ENCODE data around the gene MYL2. TPM values are rescaled to one million over a fixed set of nuclear protein-coding genes. Genes with fewer than 3 reads are reported as not detected.

The MYL2 gene
- polyA plus RNA-seq, 2 of the 4 experiments (the other 2 are of a cell fraction), result 0.13 TPM; not detected in 1

DNA sequence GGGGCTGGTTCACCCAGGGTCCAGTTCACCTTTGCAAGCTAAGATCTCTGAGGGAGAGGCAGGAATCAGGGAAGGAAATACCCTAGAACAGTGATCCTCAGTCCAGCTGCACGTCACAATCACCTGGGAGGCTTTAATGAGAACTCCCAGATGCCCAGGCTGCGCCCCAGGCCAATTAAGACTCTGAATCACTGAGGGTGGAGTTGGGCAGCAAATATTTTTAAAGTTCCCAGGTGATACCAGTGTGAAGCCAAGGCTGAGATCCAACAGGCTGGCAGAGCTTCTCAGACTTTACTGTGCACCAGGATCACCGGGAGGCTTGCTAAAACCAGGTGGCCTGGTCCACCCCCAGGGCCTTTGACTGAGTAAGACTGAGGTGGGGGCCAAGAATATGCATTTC is 23.8 kb downstream of the MYL2 start:
- ATAC-seq, result no peak
- Histone ChIP-seq H3K9me3 (no peaks in the 10 kb centered on the region), H3K4me1 (peaks cover 9% of the 10 kb centered on the region), H3K4me2 (no peak overlapping the region), H3K27ac (no peak overlapping the region; a peak in 1 of 6 replicates), H3K4me3 (no peak overlapping the region)
- TF ChIP-seq HEYL (CRISPR knock-in tag; IDR thresholded peaks at IDR 0.05), result no peak
- no peak for TF ChIP-seq CHD4 (IDR thresholded peaks at IDR 0.05; ENCODE audit: borderline replicate concordance)
- TF ChIP-seq JUNB (IDR thresholded peaks at IDR 0.05), result no peak
- no peak for TF ChIP-seq ZNF302 (CRISPR knock-in tag; IDR thresholded peaks at IDR 0.05)
- TF ChIP-seq, protein P1, sequence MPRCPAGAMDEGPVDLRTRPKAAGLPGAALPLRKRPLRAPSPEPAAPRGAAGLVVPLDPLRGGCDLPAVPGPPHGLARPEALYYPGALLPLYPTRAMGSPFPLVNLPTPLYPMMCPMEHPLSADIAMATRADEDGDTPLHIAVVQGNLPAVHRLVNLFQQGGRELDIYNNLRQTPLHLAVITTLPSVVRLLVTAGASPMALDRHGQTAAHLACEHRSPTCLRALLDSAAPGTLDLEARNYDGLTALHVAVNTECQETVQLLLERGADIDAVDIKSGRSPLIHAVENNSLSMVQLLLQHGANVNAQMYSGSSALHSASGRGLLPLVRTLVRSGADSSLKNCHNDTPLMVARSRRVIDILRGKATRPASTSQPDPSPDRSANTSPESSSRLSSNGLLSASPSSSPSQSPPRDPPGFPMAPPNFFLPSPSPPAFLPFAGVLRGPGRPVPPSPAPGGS (IDR thresholded peaks at IDR 0.05), result no peak
- no peak for TF ChIP-seq MAZ (IDR thresholded peaks at IDR 0.05; ENCODE audit: borderline replicate concordance, low read depth, low read length)
- TF ChIP-seq, protein P2, sequence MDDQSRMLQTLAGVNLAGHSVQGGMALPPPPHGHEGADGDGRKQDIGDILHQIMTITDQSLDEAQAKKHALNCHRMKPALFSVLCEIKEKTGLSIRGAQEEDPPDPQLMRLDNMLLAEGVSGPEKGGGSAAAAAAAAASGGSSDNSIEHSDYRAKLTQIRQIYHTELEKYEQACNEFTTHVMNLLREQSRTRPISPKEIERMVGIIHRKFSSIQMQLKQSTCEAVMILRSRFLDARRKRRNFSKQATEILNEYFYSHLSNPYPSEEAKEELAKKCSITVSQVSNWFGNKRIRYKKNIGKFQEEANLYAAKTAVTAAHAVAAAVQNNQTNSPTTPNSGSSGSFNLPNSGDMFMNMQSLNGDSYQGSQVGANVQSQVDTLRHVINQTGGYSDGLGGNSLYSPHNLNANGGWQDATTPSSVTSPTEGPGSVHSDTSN (IDR thresholded peaks at IDR 0.05), result no peak
- no peak for TF ChIP-seq CEBPB (IDR thresholded peaks at IDR 0.05)
- no peak for TF ChIP-seq HOXA7 (CRISPR knock-in tag; IDR thresholded peaks at IDR 0.05)
- no peak for TF ChIP-seq SMC3 (IDR thresholded peaks at IDR 0.05)
- CTCF ChIA-PET, result interaction anchor here (0.6 to 6.3 kb wide), 10 partner anchors 8 to 500 kb away, joined by 3 to 71 read pairs (median 6); no protein-coding TSS in a partner anchor
- FAIRE-seq, result no peak
- POLR2A ChIA-PET, result no interaction called here
- DNase-seq (ENCODE audit: low read depth in 1 of 2, low spot score in 1 of 2), result no peak
- 64% methylated on average over 3 of the region's 3 CpGs for WGBS (ENCODE audit: missing lambda C conversion rate)

DNA sequence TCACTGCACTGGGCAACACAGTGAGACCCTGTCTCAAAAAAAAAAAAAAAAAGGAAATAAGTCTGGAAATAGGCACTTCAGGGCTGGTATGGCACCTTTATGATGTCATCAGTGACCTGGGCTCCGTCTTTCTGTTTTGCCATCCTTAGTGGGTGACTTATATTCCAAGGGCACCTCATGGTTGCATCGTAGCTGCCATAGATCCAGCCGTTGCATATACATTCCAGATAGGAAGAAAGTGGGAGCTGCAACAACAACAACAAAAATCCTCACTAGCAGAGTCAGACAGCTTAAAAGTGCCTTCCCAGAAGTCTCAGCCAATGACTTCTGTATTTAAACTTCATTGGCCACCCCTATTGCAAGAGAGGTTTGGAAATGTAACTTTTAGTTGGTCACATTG is 26.4 kb downstream of the MYL2 start:
- 71% methylated on average over 3 of the region's 3 CpGs for WGBS (ENCODE audit: missing lambda C conversion rate)
- H3K4me2 ChIP-seq, result peak overlapping the region; percentile 86
- POLR2A ChIA-PET, result no interaction called here
- DNase-seq (ENCODE audit: low read depth in 1 of 2, low spot score in 1 of 2) (no peak), FAIRE-seq (no peak), ATAC-seq (peak in 1 of 2 experiments; percentile 6; a peak in 2 of 6 replicates)
- TF ChIP-seq KDM5A (IDR thresholded peaks at IDR 0.05) (no peak), EP300 (IDR thresholded peaks at IDR 0.05) (no peak), MAZ (IDR thresholded peaks at IDR 0.05; ENCODE audit: borderline replicate concordance, low read depth, low read length) (no peak), HEYL (CRISPR knock-in tag; IDR thresholded peaks at IDR 0.05) (no peak)
- H3K4me1 ChIP-seq, result peaks cover 9% of the 10 kb centered on the region
- H3K27ac ChIP-seq, result no peak overlapping the region; a peak in 1 of 6 replicates
- H3K4me3 ChIP-seq, result no peak overlapping the region
- CTCF ChIA-PET, result interaction anchor here (0.6 to 6.3 kb wide), 55 partner anchors 10 to 818 kb away, joined by 3 to 71 read pairs (median 4); partner anchors contain the start of genes ARPC3, CCDC63 and MYL2
- H3K9me3 ChIP-seq, result no peaks in the 10 kb centered on the region

DNA sequence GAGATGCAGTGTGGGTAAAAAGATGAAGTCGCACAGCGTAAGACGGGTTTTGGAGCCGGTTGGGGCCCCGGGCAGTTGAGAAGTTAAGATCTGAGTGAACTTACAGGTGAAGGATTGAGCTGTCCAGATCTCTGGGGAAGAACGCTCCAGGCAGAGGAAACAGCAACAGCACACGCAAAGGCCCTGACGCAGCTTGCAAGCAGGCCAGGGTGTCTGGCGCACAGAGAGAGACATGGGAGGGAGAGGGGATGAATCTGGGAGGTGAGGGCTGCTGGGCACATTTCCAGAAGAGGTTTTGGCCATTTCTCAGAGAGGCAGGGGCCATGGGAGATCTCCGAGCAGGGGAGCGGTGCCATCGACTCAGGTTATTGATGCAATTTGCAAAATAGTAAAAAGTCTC is 31.0 kb downstream of the MYL2 start:
- FAIRE-seq (no peak), DNase-seq (ENCODE audit: low read depth in 1 of 2, low spot score in 1 of 2) (no peak), ATAC-seq (no peak)
- TF ChIP-seq RARB (CRISPR knock-in tag; IDR thresholded peaks at IDR 0.05), result no peak
- no peak for TF ChIP-seq CEBPB (IDR thresholded peaks at IDR 0.05)
- no peak for TF ChIP-seq RCOR1 (IDR thresholded peaks at IDR 0.05; ENCODE audit: low read depth, low read length)
- no peak for TF ChIP-seq SMC3 (IDR thresholded peaks at IDR 0.05)
- no peak for TF ChIP-seq FOSB (CRISPR knock-in tag; IDR thresholded peaks at IDR 0.05)
- no peak for TF ChIP-seq HOXB13 (CRISPR knock-in tag; IDR thresholded peaks at IDR 0.05; ENCODE audit: low read depth)
- TF ChIP-seq CBX2 (IDR thresholded peaks at IDR 0.05; ENCODE audit: borderline replicate concordance, low read depth), result no peak
- no peak for TF ChIP-seq BHLHE40 (IDR thresholded peaks at IDR 0.05; ENCODE audit: low read depth, low read length)
- TF ChIP-seq, protein P3, sequence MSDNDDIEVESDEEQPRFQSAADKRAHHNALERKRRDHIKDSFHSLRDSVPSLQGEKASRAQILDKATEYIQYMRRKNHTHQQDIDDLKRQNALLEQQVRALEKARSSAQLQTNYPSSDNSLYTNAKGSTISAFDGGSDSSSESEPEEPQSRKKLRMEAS (IDR thresholded peaks at IDR 0.05), result no peak
- TF ChIP-seq ZFP36 (IDR thresholded peaks at IDR 0.05; ENCODE audit: borderline replicate concordance, partially characterized antibody), result no peak
- TF ChIP-seq HOXA7 (CRISPR knock-in tag; IDR thresholded peaks at IDR 0.05), result no peak
- no peak for TF ChIP-seq ZSCAN20 (CRISPR knock-in tag; IDR thresholded peaks at IDR 0.05)
- no peak for TF ChIP-seq FOSL2 (IDR thresholded peaks at IDR 0.05)
- no peak for TF ChIP-seq FOSL2 (CRISPR knock-in tag; IDR thresholded peaks at IDR 0.05)
- TF ChIP-seq, protein P2 (IDR thresholded peaks at IDR 0.05), result no peak
- no peak for TF ChIP-seq MAZ (IDR thresholded peaks at IDR 0.05; ENCODE audit: borderline replicate concordance, low read depth, low read length)
- TF ChIP-seq, protein P4, sequence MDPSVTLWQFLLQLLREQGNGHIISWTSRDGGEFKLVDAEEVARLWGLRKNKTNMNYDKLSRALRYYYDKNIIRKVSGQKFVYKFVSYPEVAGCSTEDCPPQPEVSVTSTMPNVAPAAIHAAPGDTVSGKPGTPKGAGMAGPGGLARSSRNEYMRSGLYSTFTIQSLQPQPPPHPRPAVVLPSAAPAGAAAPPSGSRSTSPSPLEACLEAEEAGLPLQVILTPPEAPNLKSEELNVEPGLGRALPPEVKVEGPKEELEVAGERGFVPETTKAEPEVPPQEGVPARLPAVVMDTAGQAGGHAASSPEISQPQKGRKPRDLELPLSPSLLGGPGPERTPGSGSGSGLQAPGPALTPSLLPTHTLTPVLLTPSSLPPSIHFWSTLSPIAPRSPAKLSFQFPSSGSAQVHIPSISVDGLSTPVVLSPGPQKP (IDR thresholded peaks at IDR 0.05; ENCODE audit: low read depth, low read length), result no peak
- no peak for TF ChIP-seq CHD2 (IDR thresholded peaks at IDR 0.05; ENCODE audit: low read length, partially characterized antibody)
- TF ChIP-seq KDM1A (IDR thresholded peaks at IDR 0.05; ENCODE audit: low read depth), result no peak
- TF ChIP-seq JUN (IDR thresholded peaks at IDR 0.05), result no peak
- H3K4me3 ChIP-seq, result no peak overlapping the region
- POLR2A ChIA-PET, result no interaction called here
- CTCF ChIA-PET, result interaction anchor here (0.8 to 2.6 kb wide), 2 partner anchors 10 to 27 kb away, joined by 3 to 15 read pairs; no protein-coding TSS in a partner anchor
- whole genome bisulfite sequencing (ENCODE audit: missing lambda C conversion rate), result 59% methylated on average over 12 of the region's 12 CpGs
- peaks cover 9% of the 10 kb centered on the region; the same call in 2 of the 3 replicates for H3K4me1 ChIP-seq
- H3K4me2 ChIP-seq, result no peak overlapping the region
- H3K9me3 ChIP-seq, result no peaks in the 10 kb centered on the region
- H3K27ac ChIP-seq, result no peak overlapping the region
